Uterus (tissue), 2 donors: Measurements from ENCODE around the gene SLCO1A2.

Source experiments
- CTCF ChIP-seq, 4 experiments: fragments of 200-600 bp in 2 of 4; fragments of 450-650 bp in 2 of 4; sonication (generic) in 2 of 4; IDR thresholded peaks; one replicate each; pipeline ENCODE4 v1.5.1; 2016 to 2019; ENCODE audit warnings: antibody characterized with exemption in 4 of 4, mild to moderate bottlenecking in 2 of 4, moderate library complexity in 1 of 4
- POLR2A ChIP-seq, 2 donors: fragments of 450-650 bp; IDR thresholded peaks; one replicate each; pipeline ENCODE4 v1.6.1; 2016; ENCODE audit warnings: antibody characterized with exemption in 2 of 2, mild to moderate bottlenecking in 1 of 2, moderate library complexity in 1 of 2

DNA sequence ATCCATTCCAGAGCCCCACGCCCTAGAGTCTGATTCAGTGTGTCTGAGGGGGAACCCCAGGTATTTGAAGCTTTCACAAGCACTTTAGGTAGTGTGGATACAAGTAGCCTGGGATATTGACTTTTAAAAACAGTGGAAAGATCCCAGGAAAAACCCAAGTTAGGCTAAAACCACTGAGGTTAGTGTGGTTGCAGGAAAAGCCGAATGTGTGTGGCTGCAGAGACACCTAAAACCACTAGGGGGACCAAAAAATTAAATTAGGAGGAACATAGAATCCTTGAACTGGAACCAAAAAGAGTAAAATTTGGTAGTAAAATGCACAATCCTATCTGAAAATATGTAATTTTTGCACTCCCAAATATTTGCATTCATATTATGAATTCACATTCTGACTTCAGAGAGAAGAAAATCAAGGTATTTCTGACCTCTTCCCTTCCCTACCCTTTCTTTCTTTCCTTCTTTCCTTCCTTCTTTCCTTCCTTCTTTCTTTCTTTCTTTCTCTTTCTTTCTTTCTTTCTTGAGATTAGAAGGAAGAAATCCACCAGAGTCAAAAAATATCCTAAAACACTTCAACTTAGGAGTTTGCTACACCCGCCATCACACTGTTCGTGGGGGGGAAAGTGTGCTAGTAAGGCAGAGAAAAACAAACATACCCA is 37.8 kb downstream of the SLCO1A2 start:
- TF ChIP-seq CTCF (IDR thresholded peaks at IDR 0.05) (peak; percentile 20 to 32 (median 22)), POLR2A (IDR thresholded peaks at IDR 0.05) (no peak)
